SW480 (cell line): Measurements from ENCODE around the gene DAB1.
A peak's percentile ranks its signal among the peaks of the same experiment; 100 is the strongest.

ENCODE experiments used
- DNase-seq: peaks from one replicate; pipeline ENCODE4 v3.0.0-alpha.2; 2016; ENCODE audit warnings: low spot score

DAB1 gene

GRCh38 chr1:57411262-57411661 lies 12.6 kb downstream of the DAB1 start:
- DNase-seq = peak; percentile 82

GRCh38 chr1:57410508-57410907 lies 13.4 kb downstream of the DAB1 start:
- no peak for DNase-seq

- DNase-seq = no peak
These were observed 15.9 kb downstream of the DAB1 start for GRCh38 chr1:57407928-57408327.

GRCh38 chr1:57406428-57406970 lies 17.4 kb downstream of the DAB1 start:
- DNase-seq = no peak

GRCh38 chr1:57404884-57405283 lies 19.0 kb downstream of the DAB1 start:
- DNase-seq = no peak

- DNase-seq = no peak
These were observed 20.7 kb downstream of the DAB1 start for GRCh38 chr1:57403201-57403600.

GRCh38 chr1:57401671-57402070 lies 22.2 kb downstream of the DAB1 start:
- DNase-seq = no peak

- peak; percentile 13 for DNase-seq
These were observed 23.8 kb downstream of the DAB1 start for GRCh38 chr1:57400048-57400447.

GRCh38 chr1:57393058-57393584 lies 30.7 kb downstream of the DAB1 start:
- no peak for DNase-seq

GRCh38 chr1:57385336-57385735 lies 38.5 kb downstream of the DAB1 start:
- DNase-seq = no peak

GRCh38 chr1:57384901-57385300 lies 39.0 kb downstream of the DAB1 start:
- no peak for DNase-seq

GRCh38 chr1:57384284-57384683 lies 39.6 kb downstream of the DAB1 start:
- DNase-seq = no peak

GRCh38 chr1:57381871-57382270 lies 42.0 kb downstream of the DAB1 start:
- no peak for DNase-seq

GRCh38 chr1:57381426-57381825 lies 42.4 kb downstream of the DAB1 start:
- no peak for DNase-seq

- DNase-seq = no peak
These were observed 42.9 kb downstream of the DAB1 start for GRCh38 chr1:57380923-57381322.

GRCh38 chr1:57378534-57378933 lies 45.3 kb downstream of the DAB1 start:
- no peak for DNase-seq

- no peak for DNase-seq
These were observed 46.3 kb downstream of the DAB1 start for GRCh38 chr1:57377339-57378139.

- DNase-seq = no peak
These were observed 47.8 kb downstream of the DAB1 start for GRCh38 chr1:57376041-57376440.

GRCh38 chr1:57369889-57370288 lies 54.0 kb downstream of the DAB1 start:
- no peak for DNase-seq

- no peak for DNase-seq
These were observed 55.9 kb downstream of the DAB1 start for GRCh38 chr1:57367945-57368344.

GRCh38 chr1:57363643-57364042 lies 60.2 kb downstream of the DAB1 start:
- DNase-seq = no peak

GRCh38 chr1:57363165-57363564 lies 60.7 kb downstream of the DAB1 start:
- DNase-seq = no peak

GRCh38 chr1:57362480-57362879 lies 61.4 kb downstream of the DAB1 start:
- no peak for DNase-seq

GRCh38 chr1:57361516-57361915 lies 62.3 kb downstream of the DAB1 start:
- no peak for DNase-seq
